Neural cell (in vitro differentiated cells): ENCODE data around the gene ELMO2. TPM values are rescaled to one million over a fixed set of nuclear protein-coding genes. Genes with fewer than 3 reads are reported as not detected.
A peak's percentile ranks its signal among the peaks of the same experiment; 100 is the strongest.

ENCODE experiments used
- H2AFZ ChIP-seq: fragments of 200-600, 300-800 bp; sonication (generic), shearing (Covaris generic); 2 replicates; pipeline ENCODE4 v1.6.0; 2014; ENCODE audit warnings: low read depth, mild to moderate bottlenecking, antibody characterized with exemption, low read length, moderate library complexity
- H3F3A ChIP-seq: fragments of 200-600 bp; shearing (Covaris generic); 2 replicates; pipeline ENCODE4 v1.6.1; 2016; ENCODE audit warnings: mild to moderate bottlenecking, moderate library complexity, mixed read lengths, antibody characterized with exemption, low read length; ENCODE audit not compliant: insufficient read depth, poor library complexity, severe bottlenecking
- H3K27ac ChIP-seq: fragments of 200-600, 300-800 bp; sonication (generic), shearing (Covaris generic); 2 replicates; pipeline ENCODE4 v1.5.1; 2014; ENCODE audit warnings: mild to moderate bottlenecking, low read length, moderate library complexity
- H3K27me3 ChIP-seq: fragments of 300-800, 200-600 bp; sonication (generic), shearing (Covaris generic); 2 replicates; pipeline ENCODE4 v1.6.0; 2014; ENCODE audit warnings: mild to moderate bottlenecking, low read depth, low read length, moderate library complexity; ENCODE audit not compliant: insufficient read depth
- H3K36me3 ChIP-seq: fragments of 300-800, 200-600 bp; sonication (generic), shearing (Covaris generic); 2 replicates; pipeline ENCODE4 v1.5.1; 2014; ENCODE audit warnings: mild to moderate bottlenecking, antibody characterized with exemption, low read length, moderate library complexity; ENCODE audit not compliant: insufficient read depth
- H3K4me2 ChIP-seq: fragments of 300-800, 200-600 bp; sonication (generic), shearing (Covaris generic); 2 replicates; pipeline ENCODE4 v1.6.0; 2014; ENCODE audit warnings: mild to moderate bottlenecking, low read length
- H3K4me3 ChIP-seq: fragments of 300-800, 200-600 bp; sonication (generic), shearing (Covaris generic); 2 replicates; pipeline ENCODE4 v1.5.1; 2014; ENCODE audit warnings: mild to moderate bottlenecking, low read length, moderate library complexity
- H3K79me2 ChIP-seq: fragments of 200-600 bp; shearing (Covaris generic); replicated peaks from 2 replicates; pipeline ENCODE4 v1.6.0; 2014; ENCODE audit warnings: mild to moderate bottlenecking, low read length, moderate library complexity; ENCODE audit not compliant: insufficient read depth
- H3K9ac ChIP-seq: fragments of 300-800, 200-600 bp; sonication (generic), shearing (Covaris generic); 2 replicates; pipeline ENCODE4 v1.6.1; 2016; ENCODE audit warnings: mild to moderate bottlenecking, low read length, mixed read lengths
- H3K9me2 ChIP-seq: fragments of 200-600 bp; shearing (Covaris generic); 2 replicates; pipeline ENCODE4 v1.6.1; 2016; ENCODE audit warnings: mild to moderate bottlenecking, low read length, mixed read lengths; ENCODE audit not compliant: insufficient read depth
- H3K9me3 ChIP-seq: fragments of 200-600, 300-800 bp; sonication (generic), shearing (Covaris generic); 2 replicates; pipeline ENCODE4 v1.6.1; 2016; ENCODE audit warnings: mild to moderate bottlenecking, mixed run types, low read length, moderate library complexity, mixed read lengths
- H4K20me1 ChIP-seq: fragments of 200-600 bp; shearing (Covaris generic); 2 replicates; pipeline ENCODE4 v1.6.1; 2016; ENCODE audit warnings: mild to moderate bottlenecking, mixed run types; ENCODE audit not compliant: insufficient read depth
- CTCF ChIP-seq: fragments of 450-650 bp; IDR thresholded peaks from 2 replicates; pipeline ENCODE4 v1.5.1; 2014; ENCODE audit warnings: antibody characterized with exemption, mild to moderate bottlenecking, moderate library complexity; ENCODE audit not compliant: poor library complexity, severe bottlenecking
- EP300 ChIP-seq: fragments of 450-650 bp; conservative IDR thresholded peaks from 2 replicates; pipeline ENCODE4 v1.6.1; 2014; ENCODE audit warnings: antibody characterized with exemption, mild to moderate bottlenecking, moderate library complexity; ENCODE audit not compliant: poor library complexity, severe bottlenecking
- EZH2 ChIP-seq: fragments of 200-600, 300-800 bp; shearing (Covaris generic), sonication (generic); IDR thresholded peaks from 2 replicates; pipeline ENCODE4 v1.6.1; 2014; ENCODE audit warnings: antibody characterized with exemption, low read length, borderline replicate concordance, mild to moderate bottlenecking; ENCODE audit not compliant: insufficient read depth, poor library complexity, severe bottlenecking
- MXI1 ChIP-seq: fragments of 450-650 bp; conservative IDR thresholded peaks from 2 replicates; pipeline ENCODE4 v1.6.1; 2014; ENCODE audit warnings: antibody characterized with exemption, mild to moderate bottlenecking; ENCODE audit not compliant: poor library complexity, severe bottlenecking
- POLR2AphosphoS5 ChIP-seq: IDR thresholded peaks from 2 replicates; pipeline ENCODE4 v1.6.1; 2012
- RAD21 ChIP-seq: fragments of 450-650 bp; conservative IDR thresholded peaks from 2 replicates; pipeline ENCODE4 v1.6.1; 2014; ENCODE audit warnings: antibody characterized with exemption, mild to moderate bottlenecking, moderate library complexity
- REST ChIP-seq: IDR thresholded peaks from 2 replicates; pipeline ENCODE4 v1.6.1; 2012; ENCODE audit warnings: borderline replicate concordance
- SMC3 ChIP-seq: fragments of 450-650 bp; conservative IDR thresholded peaks from 2 replicates; pipeline ENCODE4 v1.6.1; 2014; ENCODE audit warnings: antibody characterized with exemption, mild to moderate bottlenecking, moderate library complexity; ENCODE audit not compliant: poor library complexity
- TAF1 ChIP-seq: IDR thresholded peaks from 2 replicates; pipeline ENCODE4 v1.6.1; 2012; ENCODE audit warnings: low read depth
- polyA plus RNA-seq: library from polyadenylated mRNA; depleted of rRNA; stranded (reverse); fragments of >200 nt; gene quantifications from 2 replicates; pipeline ENCODE4 v1.2.3, GENCODE V29; 2014

ELMO2 gene
- polyA plus RNA-seq, 1 donor from 2014 or later: 72.0 TPM

- no peak overlapping the region for H2AFZ ChIP-seq
- H4K20me1 ChIP-seq: no peaks in the 10 kb centered on the region
- H3K9ac ChIP-seq: no peak overlapping the region
- TF ChIP-seq CTCF: peak; percentile 18
- TF ChIP-seq POLR2AphosphoS5: no peak
- H3F3A ChIP-seq: no peaks in the 10 kb centered on the region
- no peaks in the 10 kb centered on the region for H3K27me3 ChIP-seq
- H3K79me2 ChIP-seq: no peaks in the 10 kb centered on the region
- H3K4me2 ChIP-seq: no peak overlapping the region
- H3K4me3 ChIP-seq: no peak overlapping the region
- H3K9me2 ChIP-seq: no peaks in the 10 kb centered on the region
- no peaks in the 10 kb centered on the region for H3K36me3 ChIP-seq
- no peaks in the 10 kb centered on the region for H3K9me3 ChIP-seq
- no peak overlapping the region for H3K27ac ChIP-seq
Measured at GRCh38 chr20:46324960-46325703, 81.3 kb downstream of the ELMO2 start.

- no peaks in the 10 kb centered on the region for H3F3A ChIP-seq
- TF ChIP-seq SMC3 (no peak), CTCF (no peak), EP300 (no peak), TAF1 (no peak), EZH2 (no peak), MXI1 (no peak), POLR2AphosphoS5 (no peak), RAD21 (no peak), REST (no peak)
- H3K27ac ChIP-seq: no peak overlapping the region
- no peaks in the 10 kb centered on the region for H3K9me2 ChIP-seq
- no peaks in the 10 kb centered on the region for H3K9me3 ChIP-seq
- no peak overlapping the region for H3K9ac ChIP-seq
- H3K79me2 ChIP-seq: no peaks in the 10 kb centered on the region
- no peaks in the 10 kb centered on the region for H3K27me3 ChIP-seq
- H3K4me2 ChIP-seq: no peak overlapping the region
- H4K20me1 ChIP-seq: no peaks in the 10 kb centered on the region
- H3K36me3 ChIP-seq: no peaks in the 10 kb centered on the region
- no peak overlapping the region for H3K4me3 ChIP-seq
- H2AFZ ChIP-seq: no peak overlapping the region
Measured at GRCh38 chr20:46324379-46324778, 82.0 kb downstream of the ELMO2 start.
